ENCODE measurements around the gene GCNA. TPM values are rescaled to one million over a fixed set of nuclear protein-coding genes. Genes with fewer than 3 reads are reported as not detected.

GCNA gene
- total RNA-seq (2014; rRNA removed) (1.6 and 2.9 TPM in 2 replicates), Bru-seq, nascent RNA (percentile 58 among the genes with signal in this experiment), BruChase-seq, experiment 1, labeled RNA remaining after a 6-hour chase (percentile 89 among the genes with signal in this experiment), BruChase-seq, experiment 2, labeled RNA remaining after a 2-hour chase (percentile 87 among the genes with signal in this experiment)
- long read RNA-seq, partial matches to known transcripts, result 0 of 1 reads
- long read RNA-seq, other reads (novel, unspliced or antisense), result 1 of 1 reads

DNA sequence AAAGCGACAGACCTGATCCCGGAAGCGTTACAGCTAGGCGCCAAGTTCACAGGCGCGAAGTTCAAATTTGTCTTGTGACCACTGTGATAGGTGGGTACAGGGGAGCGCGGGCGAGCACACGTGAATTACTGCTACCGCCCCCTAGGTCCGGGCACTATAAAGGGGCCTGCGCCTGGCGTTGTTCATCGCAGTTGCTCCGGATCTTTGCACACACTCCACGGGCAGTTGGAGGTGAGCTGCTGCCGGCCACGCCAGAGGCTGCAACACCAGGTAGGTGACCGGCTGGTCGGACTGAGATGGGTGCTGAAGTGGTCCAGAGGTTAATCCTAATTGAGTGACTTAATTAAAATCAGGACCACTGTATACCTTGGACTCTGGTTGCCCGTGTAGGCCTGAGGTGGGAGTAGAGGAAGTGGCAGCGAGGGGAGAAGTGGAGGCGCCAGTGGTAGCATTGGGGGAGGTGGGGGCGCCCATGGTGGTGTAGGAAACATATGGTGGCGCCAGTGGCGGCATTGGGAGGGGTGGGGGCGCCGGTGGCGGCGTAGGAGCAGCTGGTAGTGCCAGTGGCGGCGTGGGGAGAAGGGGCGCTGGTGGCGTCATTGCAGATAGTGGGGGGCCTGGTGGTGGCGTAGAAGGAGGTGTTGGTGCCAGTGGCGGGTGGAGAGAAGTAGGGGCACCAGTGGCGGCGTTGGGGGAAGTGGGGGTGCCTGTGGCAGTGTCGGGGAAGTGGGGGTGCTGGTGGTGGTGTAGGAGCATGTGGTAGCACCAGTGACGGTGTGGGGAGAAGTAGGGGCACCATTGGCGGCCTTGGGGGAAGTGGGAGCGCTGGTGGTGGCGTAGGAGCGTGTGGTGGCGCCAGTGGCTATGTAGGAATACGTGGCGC lies at the start of gene GCNA:
TSS of gene GCNA (plus strand) at position 185 of the 883 bp plus-strand sequence. CDS start 2,385 bp downstream, outside the sequence.
- Histone ChIP-seq H3K9me2 (replicated peaks; ENCODE audit: low read length) (no peaks in the 10 kb centered on the region), H2AFZ (ENCODE audit: low read length) (no peak within 1 kb of the TSS), H3K9ac (ENCODE audit: low read length) (no peak within 1 kb of the TSS), H3K27ac (ENCODE audit: low read length) (no peak within 1 kb of the TSS), H3K36me3 (ENCODE audit: low read depth, low read length) (peaks cover 22% of the 10 kb centered on the region), H3F3A (ENCODE audit: low read length, unreplicated experiment) (no peaks in the 10 kb centered on the region), H3K27me3 (ENCODE audit: low read length) (no peaks in the 10 kb centered on the region), H3K79me2 (ENCODE audit: low read length) (no peaks in the 10 kb centered on the region), H3K4me2 (ENCODE audit: low read length) (no peak within 1 kb of the TSS), H3K4me3 (ENCODE audit: low read length) (no peak within 1 kb of the TSS), H4K20me1 (ENCODE audit: low read length) (no peaks in the 10 kb centered on the region; the same call in 1 of the 2 replicates), H3K4me1 (ENCODE audit: insufficient read depth, low read length) (peaks cover 6% of the 10 kb centered on the region; the same call in 1 of the 2 replicates), H3K9me3 (ENCODE audit: low read length) (no peaks in the 10 kb centered on the region)
- ATAC-seq, result no peak
- ChIA-PET POLR2A (ENCODE audit: unreplicated experiment) (no interaction called here), CTCF (no interaction called here)
- DNase-seq, result no peak
- intact Hi-C loops (cut with micrococcal nuclease), result no loop called here
- no TSS peak for BruUV-seq (replicated peaks)
- TF ChIP-seq EZH2phosphoT487 (IDR thresholded peaks at IDR 0.05; ENCODE audit: borderline replicate concordance, low read length) (no peak), EZH2 (IDR thresholded peaks at IDR 0.05; ENCODE audit: low read length, unreplicated experiment) (no peak), CTCF (conservative IDR thresholded peaks at IDR 0.05; ENCODE audit: low read depth, low read length) (no peak)

- BruUV-seq (replicated peaks), result TSS peak; percentile 91
- Histone ChIP-seq H3K9ac (ENCODE audit: low read length) (peak overlapping the region; percentile 93), H3K36me3 (ENCODE audit: low read depth, low read length) (0 out of 2 replicates have a peak, but pooled peaks cover 7% of the 10 kb centered on the region), H3K9me2 (replicated peaks; ENCODE audit: low read length) (no peaks in the 10 kb centered on the region), H2AFZ (ENCODE audit: low read length) (peak overlapping the region; percentile 66), H3K79me2 (ENCODE audit: low read length) (peaks cover 44% of the 10 kb centered on the region), H3K4me1 (ENCODE audit: insufficient read depth, low read length) (peaks cover 16% of the 10 kb centered on the region), H3K9me3 (ENCODE audit: low read length) (no peaks in the 10 kb centered on the region), H3K4me2 (ENCODE audit: low read length) (peak overlapping the region; percentile 84), H3K4me3 (ENCODE audit: low read length) (peak overlapping the region; percentile 90), H3K27me3 (ENCODE audit: low read length) (no peaks in the 10 kb centered on the region), H4K20me1 (ENCODE audit: low read length) (peaks cover 32% of the 10 kb centered on the region), H3F3A (ENCODE audit: low read length, unreplicated experiment) (no peaks in the 10 kb centered on the region), H3K27ac (ENCODE audit: low read length) (peak overlapping the region; percentile 79)
- intact Hi-C loops (cut with micrococcal nuclease), result loop anchor here (1.0 kb wide), 1 partner anchor 11 kb away; no protein-coding TSS in a partner anchor
- peak; percentile 29 for ATAC-seq
- TF ChIP-seq EZH2 (IDR thresholded peaks at IDR 0.05; ENCODE audit: low read length, unreplicated experiment) (no peak), CTCF (conservative IDR thresholded peaks at IDR 0.05; ENCODE audit: low read depth, low read length) (no peak), EZH2phosphoT487 (IDR thresholded peaks at IDR 0.05; ENCODE audit: borderline replicate concordance, low read length) (no peak)
- peak; percentile 58 for DNase-seq
- ChIA-PET CTCF (interaction anchor here (0.5 kb wide), 1 partner anchor 22 kb away, joined by 3 read pairs; no protein-coding TSS in a partner anchor), POLR2A (ENCODE audit: unreplicated experiment) (no interaction called here)
Measured at GRCh38 chrX:71532078-71532752, 46.0 kb upstream of the GCNA start.

Data from PC-3 (cell line).